IPS-18c (cell line): Measurements from ENCODE around the gene PTPRD.
"Not testable (repeated sequence)": the region's sequence is repeated elsewhere in the genome, so short reads cannot be mapped to it uniquely, and the experiment has no call there.

ENCODE experiments used
- H3K4me3 ChIP-seq: 2 replicates; pipeline ENCODE4 v1.7.0; 2013; ENCODE audit warnings: low read depth, mild to moderate bottlenecking, low read length, moderate library complexity; ENCODE audit not compliant: insufficient read depth
- H3K9me3 ChIP-seq: one replicate; pipeline ENCODE4 v1.6.1; 2013; ENCODE audit warnings: mild to moderate bottlenecking, low read length, moderate library complexity; ENCODE audit not compliant: control insufficient read depth, insufficient read depth

The PTPRD gene

DNA sequence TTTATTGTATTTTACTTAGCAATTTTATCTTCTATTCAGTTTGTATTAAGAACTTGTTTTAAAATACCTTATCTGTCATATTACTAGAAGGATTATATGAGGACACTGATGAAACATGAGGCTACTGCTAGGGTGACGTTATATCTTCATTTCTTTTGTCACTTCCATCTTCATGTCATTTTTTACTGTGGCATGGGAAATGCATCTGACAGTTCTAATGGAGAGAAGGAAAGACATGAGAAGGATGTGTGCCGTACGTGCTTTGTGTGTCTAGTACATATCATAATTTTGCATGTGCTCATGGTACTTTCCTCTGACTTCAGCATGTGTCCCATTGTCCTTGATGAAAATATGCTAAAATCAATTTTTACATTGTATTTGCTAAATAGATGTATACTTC, 258.2 kb downstream of the PTPRD start:
- Histone ChIP-seq H3K9me3 (no peaks in the 10 kb centered on the region), H3K4me3 (no peak overlapping the region)

DNA sequence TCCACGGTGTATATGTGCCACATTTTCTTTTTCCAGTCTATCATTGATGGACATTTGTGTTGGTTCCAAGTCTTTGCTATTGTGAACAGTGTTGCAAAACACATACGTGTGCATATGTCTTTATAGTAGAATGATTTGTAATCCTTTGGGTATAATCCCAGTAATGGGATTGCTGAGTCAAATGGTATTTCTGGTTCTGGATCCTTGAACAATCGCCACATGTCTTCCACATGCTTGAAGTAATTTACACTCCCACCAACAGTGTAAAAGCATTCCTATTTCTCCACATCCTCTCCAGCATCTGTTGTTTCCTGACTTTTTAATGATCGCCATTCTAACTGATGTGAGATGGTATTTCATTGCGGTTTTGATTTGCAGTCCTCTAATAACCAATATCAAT, 267.2 kb downstream of the PTPRD start:
- not testable (repeated sequence) for H3K9me3 ChIP-seq, H3K4me3 ChIP-seq

DNA sequence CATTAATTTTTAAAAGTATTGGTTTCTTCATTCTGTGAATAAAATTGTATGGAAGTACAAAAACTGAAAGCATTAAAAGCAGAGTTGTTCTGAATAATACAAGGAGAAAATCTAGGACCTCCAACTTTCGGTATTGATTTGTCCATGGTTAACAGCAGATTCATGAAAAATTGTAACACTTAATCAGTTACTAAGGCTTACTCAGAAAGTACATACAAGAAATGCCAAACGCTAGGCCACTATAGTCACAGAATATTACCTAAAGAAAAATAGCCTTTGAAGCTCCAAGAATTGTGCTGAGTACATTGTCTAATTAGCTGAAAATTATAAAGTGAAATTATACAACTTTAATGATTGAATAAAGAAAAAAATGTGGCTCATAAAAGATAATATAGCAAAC, 271.7 kb downstream of the PTPRD start:
- Histone ChIP-seq H3K4me3 (no peak overlapping the region), H3K9me3 (no peaks in the 10 kb centered on the region)

DNA sequence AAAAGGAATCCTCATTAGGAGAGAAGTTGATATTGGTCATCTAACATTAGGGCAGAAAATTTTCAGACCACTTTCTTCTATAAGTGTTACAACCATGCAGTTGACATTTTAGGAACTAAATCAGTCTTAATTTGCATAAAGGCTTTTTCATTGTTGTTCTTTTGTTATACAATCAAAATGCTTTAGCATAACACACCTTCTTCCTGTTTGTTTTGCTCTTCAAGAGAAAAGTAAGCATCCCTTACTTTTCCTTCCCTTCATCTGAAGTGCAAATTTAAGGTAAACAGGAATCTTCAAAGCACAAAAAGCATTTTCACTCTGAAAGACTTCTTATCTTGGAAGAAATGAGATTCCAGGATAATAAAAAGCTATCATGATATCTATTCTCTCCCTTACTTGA, 273.6 kb downstream of the PTPRD start:
- Histone ChIP-seq H3K9me3 (no peaks in the 10 kb centered on the region), H3K4me3 (no peak overlapping the region)

DNA sequence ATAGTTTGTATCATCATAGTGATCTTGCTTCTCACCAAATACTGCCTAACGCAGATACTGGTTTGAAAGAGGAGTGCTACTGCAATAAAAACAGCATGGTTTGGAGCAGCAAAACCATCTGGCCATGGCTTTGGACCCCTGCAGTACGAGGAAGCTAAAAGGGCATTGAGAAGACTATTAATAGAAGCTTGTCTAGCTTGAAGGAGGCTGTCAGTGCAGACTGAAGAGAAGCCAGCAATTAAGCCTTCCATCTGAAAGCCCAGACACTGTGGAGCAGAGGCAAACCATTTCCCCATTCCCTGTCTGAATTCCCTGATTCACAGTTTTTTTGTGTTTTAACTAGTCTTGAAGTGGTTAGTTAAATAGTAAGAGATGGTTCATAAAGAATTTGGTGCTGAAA, 281.6 kb downstream of the PTPRD start:
- H3K9me3 ChIP-seq: no peaks in the 10 kb centered on the region
- no peak overlapping the region for H3K4me3 ChIP-seq

DNA sequence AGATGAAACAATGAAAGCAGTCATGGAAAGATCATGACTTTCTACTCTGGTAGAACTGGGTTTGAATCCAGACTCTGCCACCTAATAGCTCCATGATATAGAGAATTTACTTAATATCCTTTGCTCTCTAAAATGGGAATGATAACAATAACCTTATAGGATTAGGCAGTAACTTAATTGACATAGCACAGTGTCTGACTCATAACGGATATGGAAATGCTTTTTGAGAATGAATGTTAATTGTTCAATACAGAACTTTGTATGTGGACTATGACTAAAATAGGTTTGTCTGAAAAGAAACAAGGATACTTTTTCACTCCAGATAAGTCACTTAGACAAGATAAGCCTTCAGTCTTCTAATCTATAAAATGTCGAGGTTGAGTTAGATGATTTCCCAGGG, 330.7 kb downstream of the PTPRD start:
- Histone ChIP-seq H3K4me3 (no peak overlapping the region), H3K9me3 (no peaks in the 10 kb centered on the region)

DNA sequence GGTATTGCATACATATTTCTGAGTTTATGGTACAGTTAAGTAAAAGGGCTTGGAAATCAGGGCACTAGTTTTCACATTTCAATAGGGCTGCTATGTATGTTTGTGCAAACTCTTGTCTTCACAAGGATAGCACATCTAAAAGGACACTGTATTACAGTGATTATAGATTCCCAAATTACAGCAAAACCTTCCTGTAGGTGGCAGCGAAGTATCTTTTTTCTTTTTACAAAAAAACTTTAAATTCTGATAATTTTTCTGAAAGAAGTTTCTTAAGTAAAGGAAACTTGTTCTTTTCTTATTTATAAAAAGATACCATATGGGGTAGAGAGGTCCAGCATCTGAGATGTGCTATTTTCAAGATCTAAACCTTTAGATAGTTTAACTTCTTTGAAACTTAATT, 337.8 kb downstream of the PTPRD start:
- H3K4me3 ChIP-seq: no peak overlapping the region
- H3K9me3 ChIP-seq: no peaks in the 10 kb centered on the region

DNA sequence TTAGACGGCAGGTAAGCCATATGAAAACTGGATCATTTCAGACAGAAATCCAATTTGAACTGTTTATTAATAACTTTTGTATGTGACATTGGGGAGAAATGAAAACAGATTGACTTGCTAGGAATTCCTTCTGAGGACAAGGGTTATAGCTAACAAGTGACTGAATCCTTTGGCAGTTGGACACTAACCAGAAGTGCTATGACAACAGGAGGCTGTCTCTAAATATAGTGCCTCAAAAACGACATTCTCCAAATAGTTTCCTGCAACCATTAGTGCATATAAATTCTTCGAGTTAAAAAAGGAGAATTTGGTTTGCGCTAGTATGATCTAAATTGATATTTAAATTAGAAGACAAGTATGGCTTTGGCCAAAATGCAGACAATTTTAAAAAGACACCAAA, 338.6 kb downstream of the PTPRD start:
- Histone ChIP-seq H3K9me3 (no peaks in the 10 kb centered on the region), H3K4me3 (no peak overlapping the region)

DNA sequence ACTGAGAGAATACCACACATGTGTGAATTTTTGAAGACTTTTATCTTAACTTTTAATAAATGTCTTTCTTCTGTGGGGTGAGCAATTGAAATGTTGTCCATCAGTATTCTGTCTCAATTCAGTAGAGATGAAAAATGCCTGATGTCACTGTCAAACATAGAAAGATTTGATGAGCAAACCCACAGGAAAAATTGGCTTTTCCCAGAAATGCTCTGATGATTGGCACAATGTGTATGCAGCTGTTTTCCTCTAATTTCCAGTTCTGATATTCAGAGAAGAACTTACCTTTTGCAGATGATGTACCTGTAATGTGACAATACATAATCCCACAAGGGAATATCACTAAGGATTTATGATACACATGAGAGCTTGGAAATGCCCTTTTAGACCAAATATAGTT, 340.0 kb downstream of the PTPRD start:
- H3K4me3 ChIP-seq: no peak overlapping the region
- no peaks in the 10 kb centered on the region for H3K9me3 ChIP-seq

DNA sequence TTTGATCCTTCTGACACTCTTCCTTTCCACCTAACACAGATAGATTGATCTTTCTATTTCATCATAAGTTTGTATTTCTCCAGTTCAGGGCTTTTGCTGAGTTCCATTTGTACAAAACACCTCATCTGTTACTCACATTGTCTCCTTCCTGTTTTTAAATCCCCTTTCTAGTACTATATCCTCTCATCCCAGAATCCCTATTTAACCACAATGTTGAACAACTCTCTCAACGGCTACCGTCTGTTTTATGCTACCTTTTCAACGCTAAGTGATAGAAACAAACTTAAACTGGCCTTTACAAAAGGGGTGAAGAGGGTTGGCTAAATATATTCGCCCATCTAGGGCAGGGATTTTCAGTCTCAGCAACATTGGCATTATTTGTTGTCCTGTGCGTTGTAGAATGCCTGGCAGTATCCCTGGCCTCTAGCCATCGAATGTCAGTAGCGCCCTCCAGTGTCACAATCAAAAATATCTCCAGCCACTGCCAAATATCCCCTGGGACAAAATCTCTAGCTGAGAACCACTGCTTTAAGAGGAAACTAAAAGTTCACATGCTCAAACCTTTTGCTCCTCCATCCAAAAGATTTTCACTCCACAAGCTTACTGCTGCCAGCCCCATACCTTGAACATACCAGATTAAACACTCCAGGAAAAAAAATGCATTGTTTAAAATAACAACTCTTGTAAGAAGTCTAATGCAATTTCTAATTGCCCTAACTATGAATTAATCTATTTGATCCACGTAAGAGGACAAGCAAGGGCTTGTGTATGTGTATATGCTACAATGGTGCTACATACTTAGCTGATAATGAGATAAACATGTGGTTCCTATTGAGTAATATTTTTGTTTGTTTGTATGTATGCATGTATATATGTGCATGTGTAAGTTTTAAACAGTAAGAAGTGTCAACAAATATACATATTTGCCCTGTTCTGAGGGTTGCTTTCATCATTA, 344.0 kb downstream of the PTPRD start:
- no peak overlapping the region for H3K4me3 ChIP-seq
- no peaks in the 10 kb centered on the region for H3K9me3 ChIP-seq

DNA sequence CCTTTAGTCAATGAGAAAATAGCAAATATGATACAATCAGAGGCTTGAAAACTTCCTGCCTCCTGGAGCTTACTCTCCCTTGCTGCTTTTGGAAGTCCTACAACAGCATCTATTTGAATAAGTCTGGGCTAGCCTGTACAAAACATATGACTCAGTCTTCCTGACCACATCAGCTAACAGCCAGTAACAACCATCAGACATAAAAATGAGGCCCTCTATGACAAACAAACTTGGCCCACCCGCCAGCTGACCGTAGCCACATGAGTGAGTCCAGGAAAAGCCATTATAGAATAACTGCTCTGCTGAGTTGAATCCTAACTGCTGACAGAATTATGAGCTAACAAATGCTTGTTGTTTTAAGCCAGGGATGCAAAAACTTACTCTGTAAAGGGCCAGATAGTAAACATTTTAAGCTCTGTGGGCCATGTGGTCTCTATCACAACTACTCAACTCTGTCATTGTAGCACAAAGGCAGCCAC, 347.6 kb downstream of the PTPRD start:
- Histone ChIP-seq H3K9me3 (peaks cover 7% of the 10 kb centered on the region), H3K4me3 (no peak overlapping the region)

DNA sequence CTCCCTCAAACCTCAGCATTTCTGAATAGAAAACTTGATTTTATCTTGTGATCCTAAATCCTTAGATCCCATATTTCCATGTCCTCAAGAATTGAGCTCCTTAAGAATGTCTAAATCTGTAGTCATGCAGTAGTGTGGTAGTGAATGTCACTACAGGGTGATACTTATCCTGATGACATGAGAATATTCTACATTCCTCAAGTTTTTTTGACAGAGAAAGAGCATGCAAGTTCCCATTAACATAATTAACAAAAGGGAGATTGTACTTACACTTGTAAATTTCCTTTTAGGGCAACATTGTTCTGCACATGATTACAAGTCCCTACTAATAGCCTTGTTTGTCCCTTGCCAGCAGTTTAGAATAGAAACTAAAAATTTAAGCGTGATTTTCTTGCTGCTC, 352.3 kb downstream of the PTPRD start:
- Histone ChIP-seq H3K9me3 (peaks cover 7% of the 10 kb centered on the region), H3K4me3 (no peak overlapping the region)

DNA sequence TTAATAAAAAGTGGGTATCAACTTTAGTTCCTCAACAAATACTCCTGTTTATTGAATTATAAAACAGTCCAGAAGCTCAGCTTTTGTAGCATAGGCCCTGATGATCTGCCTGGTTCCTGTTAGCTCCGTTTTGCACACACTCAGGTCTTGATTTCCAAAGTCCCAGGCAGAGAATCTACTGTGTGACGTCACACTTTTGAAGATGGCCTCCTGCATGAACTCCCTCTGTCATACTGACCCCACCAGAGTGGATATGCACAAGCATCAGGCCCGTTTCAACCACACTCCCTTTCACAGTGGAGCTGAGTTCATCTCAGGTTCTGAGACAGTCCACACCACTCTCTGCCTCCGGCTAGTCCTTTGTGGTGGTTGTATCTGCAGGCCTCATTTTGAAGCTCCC, 353.1 kb downstream of the PTPRD start:
- H3K4me3 ChIP-seq: no peak overlapping the region
- H3K9me3 ChIP-seq: peaks cover 7% of the 10 kb centered on the region

DNA sequence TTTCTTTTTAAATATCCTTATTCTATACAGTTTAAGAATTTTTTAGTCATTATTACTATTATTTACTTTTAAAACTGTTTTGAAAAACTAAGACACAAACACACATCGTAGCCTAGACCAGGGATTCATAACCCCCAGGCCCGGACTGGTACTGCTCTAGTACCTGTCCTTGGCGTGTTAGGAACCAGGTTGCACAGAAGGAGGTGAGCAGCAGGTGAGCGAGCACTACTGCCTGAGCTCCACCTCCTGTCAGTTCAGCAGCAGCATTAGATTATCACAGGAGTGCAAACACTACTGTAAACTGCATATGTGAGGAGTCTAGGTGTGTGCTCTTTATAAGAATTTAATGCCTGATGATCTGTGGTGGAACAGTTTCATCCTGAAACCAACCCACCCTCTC, 357.0 kb downstream of the PTPRD start:
- Histone ChIP-seq H3K4me3 (no peak overlapping the region), H3K9me3 (no peaks in the 10 kb centered on the region)

DNA sequence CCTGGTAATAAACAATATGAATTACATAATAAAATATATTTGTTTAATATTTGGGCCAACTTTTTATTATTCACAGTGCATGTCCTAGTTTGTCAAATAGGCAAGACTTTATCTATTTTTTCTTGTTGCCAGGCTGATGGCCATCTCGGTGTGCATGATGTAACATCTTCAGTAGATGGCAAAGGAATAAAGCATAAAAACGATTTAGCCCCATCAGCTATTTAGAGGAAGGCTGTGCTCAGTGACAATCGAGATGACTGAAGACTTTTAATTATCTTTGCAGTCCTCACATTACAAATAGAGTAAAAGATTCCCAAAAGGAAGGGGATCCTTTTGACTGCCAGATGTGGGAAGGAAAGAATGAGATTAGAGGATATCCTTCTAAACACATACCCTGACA, 358.5 kb downstream of the PTPRD start:
- no peaks in the 10 kb centered on the region for H3K9me3 ChIP-seq
- no peak overlapping the region for H3K4me3 ChIP-seq

DNA sequence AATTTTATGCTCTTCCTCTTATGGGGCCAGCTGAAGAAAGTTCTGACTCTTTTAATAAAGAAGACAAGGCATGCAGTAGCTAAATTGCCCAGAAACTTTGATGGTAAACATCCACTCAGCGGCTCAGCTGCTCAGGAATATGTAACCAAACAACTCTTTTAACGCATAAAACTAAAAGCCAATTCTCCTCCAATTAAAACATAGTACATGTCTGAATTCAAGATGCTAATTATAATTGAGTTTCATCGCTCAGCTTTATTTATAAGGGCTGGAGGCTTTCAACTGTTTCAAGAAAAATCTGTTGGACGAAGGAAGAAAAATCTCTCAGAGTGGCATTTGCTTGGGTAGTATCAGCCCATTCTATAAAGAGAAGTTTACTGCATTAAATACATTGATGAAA, 359.5 kb downstream of the PTPRD start:
- Histone ChIP-seq H3K9me3 (no peaks in the 10 kb centered on the region), H3K4me3 (no peak overlapping the region)

DNA sequence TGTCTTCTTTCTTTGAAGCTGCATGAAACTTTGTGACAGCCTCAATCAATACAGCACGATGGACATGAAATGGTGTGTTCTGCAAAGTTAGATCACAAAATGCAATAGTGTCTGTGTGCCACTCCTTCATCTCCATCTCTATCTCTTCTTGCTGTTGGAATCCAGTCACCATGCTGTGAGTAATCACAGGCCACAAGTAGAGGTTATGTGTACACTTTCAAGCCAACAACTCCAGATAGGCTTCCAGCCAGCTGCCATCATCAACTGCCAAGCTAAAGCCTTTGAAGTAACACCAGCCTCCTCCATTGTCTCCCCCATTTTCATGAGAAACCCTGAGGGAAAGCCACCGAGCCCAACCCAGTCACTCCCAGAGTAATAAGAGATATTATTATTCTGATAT, 360.6 kb downstream of the PTPRD start:
- Histone ChIP-seq H3K9me3 (no peaks in the 10 kb centered on the region), H3K4me3 (no peak overlapping the region)

DNA sequence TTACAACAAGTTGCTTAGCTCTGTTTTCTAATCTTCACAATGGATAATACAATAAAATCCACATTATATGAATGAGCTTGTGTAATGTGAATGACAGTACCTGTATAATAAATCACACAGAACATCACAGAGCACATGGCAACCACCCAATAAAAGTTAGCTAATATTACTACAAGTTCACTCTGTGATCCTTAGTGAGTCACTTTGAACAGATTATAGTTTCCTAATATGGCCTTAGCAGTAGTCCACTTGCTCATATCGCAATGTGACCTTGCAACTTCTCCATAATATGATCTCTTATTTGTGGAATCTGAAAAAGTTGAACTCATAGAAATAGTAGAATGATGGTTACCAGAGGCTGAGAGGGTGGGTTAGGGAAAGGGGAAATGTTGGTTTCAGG, 361.3 kb downstream of the PTPRD start:
- Histone ChIP-seq H3K4me3 (no peak overlapping the region), H3K9me3 (no peaks in the 10 kb centered on the region)

DNA sequence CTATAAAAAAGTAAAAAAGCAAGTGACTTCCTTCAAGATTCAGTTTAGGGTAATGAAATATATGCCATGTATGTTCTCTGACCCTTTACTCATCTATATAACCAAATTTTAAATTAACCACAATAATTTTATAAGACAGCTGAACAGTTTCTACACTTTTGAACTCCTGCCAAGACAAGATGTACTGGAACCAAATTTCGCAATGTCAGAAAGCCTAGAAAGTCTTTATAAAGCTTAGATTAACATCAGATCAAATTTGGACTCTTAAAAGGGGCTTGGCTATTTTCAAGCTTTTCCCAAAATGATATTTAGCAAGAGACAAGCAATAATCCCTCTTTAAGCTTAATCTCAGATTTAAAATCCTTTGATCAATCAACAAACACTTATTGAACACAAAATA, 362.6 kb downstream of the PTPRD start:
- Histone ChIP-seq H3K9me3 (no peaks in the 10 kb centered on the region), H3K4me3 (no peak overlapping the region)
